Muscle of back (tissue), 11 donors: ENCODE data around the gene RAB3B. TPM values are rescaled to one million over a fixed set of nuclear protein-coding genes. Genes with fewer than 3 reads are reported as not detected.

Source experiments
- DNase-seq, 3 donors: peaks; one replicate each; pipeline versions ENCODE4 v3.0.0 to v3.0.0-alpha.2; 2013
- polyA plus RNA-seq, 10 donors: library from polyadenylated mRNA; unstranded; fragments of 120-200 nt; gene quantifications; one replicate each; pipeline ENCODE4 v1.2.1, GENCODE V29; 2013; ENCODE audit not compliant: insufficient read length in 10 of 10

The RAB3B gene
- polyA plus RNA-seq, 10 donors: 0.20 to 0.32 (median 0.23) TPM

DNA sequence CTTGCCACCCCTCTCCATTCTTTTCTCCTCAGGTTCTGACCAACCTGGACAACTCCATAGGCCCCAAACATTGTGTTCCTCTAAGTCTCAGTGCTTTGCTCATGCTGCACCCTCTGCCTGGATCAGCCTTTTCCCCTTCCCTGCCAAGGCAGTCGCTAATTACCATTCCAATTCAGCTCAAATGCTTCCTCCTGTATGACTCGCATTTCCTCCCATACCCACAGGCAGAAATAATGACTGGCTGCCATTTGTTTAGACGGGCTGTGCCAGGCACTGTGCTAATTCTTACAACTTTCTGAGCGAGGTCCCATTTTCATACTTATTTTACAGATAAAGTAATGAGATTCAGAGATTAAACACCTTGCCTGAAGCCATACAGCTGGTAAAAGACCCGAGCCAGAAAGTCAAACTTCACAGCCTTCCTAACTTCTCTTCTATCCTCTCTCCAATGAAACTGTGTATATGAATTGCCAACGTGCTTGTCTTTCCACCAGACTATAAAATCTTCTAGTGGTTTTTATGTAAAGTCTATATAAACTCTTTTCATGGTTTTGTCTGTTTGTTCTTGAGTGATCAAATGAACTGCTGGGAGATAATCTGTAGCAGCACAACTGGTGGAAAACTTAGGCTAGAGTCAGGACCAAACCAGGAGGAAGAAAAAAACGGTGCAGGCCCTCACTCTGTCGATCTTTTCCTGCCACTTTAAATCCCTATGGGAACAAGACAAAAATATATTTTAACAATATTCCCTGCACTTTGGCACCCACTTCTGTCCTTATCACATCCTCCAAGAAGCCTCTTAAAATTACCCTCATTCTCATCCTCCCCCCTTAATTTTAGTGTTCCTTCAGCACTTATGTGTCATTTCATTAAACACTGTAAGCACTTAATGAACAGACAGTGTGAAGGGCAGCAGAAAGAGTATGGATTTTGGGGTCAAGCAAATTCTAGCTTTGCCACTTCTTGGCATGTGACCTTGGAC lies 33.7 kb downstream of the RAB3B start:
- DNase-seq: no peak

DNA sequence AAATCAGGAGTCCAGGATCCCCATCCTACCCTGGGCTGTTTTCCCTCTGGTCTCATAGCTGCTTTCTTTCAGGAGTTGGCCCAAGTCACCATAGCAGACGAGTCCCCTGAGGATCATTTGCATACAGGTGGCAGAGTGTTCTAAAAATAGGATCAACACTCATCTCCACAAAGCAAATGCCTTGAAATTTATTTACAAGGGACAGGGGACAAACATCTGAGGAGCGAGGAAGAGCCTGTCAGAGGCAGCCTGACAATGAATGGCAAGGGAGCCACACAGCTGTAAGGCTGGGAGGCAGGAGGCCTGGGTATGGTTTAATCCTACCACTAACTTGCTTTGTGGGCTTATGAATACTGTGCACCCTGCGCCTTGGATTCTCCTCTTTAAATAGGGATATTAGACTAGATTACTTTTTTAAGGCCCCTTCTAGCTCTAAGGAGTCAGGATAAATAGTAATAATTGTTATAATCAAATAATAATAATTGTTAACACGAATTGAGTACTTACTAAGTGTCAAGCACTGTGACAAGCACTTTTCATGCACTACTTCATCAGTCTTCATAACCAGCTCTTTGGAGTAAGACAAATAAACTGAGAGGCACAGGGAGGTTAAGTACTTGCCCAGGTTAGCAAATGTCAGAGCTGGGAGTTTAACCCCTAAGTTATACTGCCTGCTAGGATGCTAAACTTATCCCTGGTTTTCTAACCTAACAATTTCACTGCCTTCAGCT lies 34.5 kb downstream of the RAB3B start:
- no peak for DNase-seq

DNA sequence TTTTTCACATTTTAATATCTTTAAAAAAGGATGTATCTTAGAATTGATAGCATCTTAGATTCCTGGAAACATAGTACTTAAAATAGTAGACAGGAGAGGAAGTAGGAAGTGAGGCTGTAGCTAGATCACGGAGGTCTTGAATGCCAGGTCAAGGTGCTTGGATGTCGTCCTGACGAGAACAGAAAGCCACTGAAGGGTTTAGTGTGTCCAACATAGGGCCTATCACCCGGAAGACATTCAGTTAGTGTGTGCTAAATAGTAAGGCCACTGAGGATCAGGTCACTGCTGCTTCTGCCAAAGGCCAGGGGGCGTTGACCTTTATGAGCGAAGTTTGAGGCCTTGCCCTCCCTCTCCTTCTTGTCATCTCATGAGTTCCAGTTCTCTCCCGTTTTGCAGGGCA lies 35.7 kb downstream of the RAB3B start:
- no peak for DNase-seq

DNA sequence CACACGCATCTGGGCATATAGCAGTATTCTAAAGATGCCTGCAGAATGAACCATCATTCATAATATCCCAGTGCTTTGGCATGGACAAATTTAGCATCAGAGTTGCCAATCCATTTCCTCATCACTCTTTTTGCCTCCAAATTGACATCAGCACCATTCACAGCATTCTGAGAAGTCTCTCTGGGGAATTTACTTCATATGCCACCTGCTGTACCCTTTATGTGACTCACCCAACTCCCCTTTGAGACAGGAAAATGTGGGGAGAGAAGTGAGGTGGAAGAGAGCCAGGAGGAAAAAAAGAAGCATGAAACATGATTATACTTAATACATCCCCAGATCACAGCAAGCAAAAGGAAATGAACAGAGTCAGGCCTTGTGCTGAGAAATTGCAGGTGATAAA lies 37.4 kb downstream of the RAB3B start:
- DNase-seq: no peak

GRCh38 chr1:51952638-51953037 lies 37.9 kb downstream of the RAB3B start:
- DNase-seq: no peak

DNA sequence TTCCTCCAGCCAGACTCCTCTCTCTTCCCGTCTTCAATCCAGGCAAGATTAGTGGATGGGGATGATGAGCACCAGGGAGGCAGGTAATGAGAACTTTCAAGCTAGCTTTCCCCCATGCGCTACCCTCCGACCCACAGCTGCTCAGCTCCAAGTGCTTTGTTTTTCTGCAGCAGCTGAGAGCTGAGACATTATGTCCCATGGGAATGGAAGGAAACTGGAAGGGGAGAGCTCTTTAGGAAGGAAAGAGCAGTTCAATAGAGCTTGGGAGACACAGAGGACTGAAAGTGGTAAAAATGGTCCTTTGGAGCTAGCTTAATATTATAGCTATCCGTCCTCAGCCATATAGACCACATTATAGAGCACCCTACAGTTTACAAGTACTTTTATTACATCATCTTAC lies 39.8 kb downstream of the RAB3B start:
- DNase-seq: no peak

DNA sequence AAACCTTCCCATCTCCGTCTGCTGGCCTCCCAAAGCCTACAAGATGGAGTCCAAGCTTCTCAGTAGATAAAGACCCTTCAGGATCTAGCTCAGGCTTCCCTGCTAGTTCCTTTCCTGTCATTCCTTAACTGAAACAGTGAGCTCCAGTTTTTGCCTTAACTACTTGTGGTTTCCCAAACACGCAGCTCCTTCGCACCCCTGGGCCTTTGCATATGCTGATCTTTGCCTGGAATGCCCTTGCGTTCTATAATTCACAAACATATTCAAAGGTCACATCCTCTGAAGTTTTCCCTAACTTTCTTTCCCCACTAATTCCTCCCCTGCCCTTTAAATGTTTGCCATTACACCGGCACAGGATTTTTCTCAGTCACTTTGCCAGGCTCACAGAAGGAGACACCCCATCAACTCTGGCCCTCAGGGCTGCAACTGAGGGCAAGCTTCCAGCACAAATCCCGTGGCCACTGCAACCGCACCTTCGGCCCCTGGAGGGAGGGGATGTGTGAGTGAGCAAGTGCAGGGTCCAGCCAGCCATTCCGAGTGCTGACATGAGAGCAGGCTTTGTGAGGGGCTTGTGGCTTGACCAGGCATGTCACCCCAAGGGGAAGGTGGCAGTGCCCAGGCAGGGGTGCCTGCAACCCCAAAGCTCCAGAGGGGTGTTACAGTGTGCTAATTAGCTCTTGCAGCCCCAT lies 41.3 kb downstream of the RAB3B start:
- DNase-seq: no peak

DNA sequence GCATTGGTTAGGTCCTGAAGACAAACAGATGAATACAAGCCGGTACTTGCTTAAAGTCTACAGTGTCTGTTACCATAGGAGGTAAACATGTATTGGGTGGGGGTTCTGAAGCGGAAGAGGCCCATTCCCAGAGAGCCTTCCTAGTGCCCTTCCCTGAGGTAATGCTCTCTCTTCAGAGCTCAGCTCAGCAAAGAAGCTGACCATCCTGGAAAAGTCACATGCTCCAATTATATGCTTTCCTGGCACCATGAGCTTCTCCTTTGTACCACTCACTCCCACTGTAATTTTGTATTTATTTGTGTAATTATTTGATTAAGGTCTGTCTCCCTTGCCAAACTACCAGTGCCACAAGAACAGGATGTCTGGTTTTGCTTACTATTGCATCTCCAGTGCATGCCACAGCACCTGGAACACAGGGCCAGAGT lies 42.0 kb downstream of the RAB3B start:
- DNase-seq: no peak

DNA sequence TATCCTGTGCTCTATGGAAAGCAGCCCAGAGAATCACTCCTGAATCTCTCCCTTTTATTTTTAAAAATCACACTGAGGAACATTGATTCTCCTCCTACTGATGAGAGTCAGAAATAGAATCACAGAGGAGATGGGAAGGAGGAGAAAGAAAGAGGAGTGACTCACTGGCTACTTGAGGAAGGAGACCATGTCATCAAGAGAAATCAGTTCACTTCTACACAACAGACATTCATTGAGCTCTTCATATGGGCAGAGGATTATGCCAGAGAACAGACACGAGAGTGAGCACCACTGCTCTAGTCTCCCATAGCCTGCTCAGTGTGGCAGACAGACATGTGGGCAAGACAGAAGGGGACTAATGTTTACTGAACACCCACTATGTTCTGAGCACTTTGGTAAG lies 44.2 kb downstream of the RAB3B start:
- DNase-seq: no peak

GRCh38 chr1:51945591-51945990 lies 44.9 kb downstream of the RAB3B start:
- no peak for DNase-seq

- DNase-seq: no peak
These were observed 48.2 kb downstream of the RAB3B start for GRCh38 chr1:51942281-51942680.

- DNase-seq: no peak
These were observed 49.0 kb downstream of the RAB3B start for GRCh38 chr1:51941528-51941927.

- DNase-seq: no peak
These were observed 53.4 kb downstream of the RAB3B start for GRCh38 chr1:51937112-51937511.

GRCh38 chr1:51936531-51936930 lies 54.0 kb downstream of the RAB3B start:
- no peak for DNase-seq

GRCh38 chr1:51933344-51933743 lies 57.2 kb downstream of the RAB3B start:
- DNase-seq: no peak

- DNase-seq: no peak
These were observed 60.2 kb downstream of the RAB3B start for GRCh38 chr1:51930329-51930728.

DNA sequence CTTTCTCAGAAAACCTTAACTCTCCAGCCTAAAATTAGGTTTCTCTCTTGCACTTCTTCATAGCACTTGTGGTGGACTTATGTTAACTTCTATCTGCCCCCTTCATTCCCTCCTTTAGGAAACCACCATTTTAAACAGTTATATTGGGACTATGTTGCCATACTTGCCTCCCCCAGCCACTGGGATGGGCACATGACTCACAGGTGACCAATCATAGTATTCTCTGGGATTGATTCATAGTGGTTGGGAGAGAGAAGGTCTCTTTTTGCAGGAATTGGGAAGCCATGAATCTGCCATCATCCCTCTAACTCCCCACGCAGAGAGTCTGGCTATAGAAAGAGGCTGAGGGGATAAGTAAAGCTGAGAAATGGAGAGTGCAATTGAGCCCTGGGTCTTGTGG lies 61.6 kb downstream of the RAB3B start:
- no peak for DNase-seq

DNA sequence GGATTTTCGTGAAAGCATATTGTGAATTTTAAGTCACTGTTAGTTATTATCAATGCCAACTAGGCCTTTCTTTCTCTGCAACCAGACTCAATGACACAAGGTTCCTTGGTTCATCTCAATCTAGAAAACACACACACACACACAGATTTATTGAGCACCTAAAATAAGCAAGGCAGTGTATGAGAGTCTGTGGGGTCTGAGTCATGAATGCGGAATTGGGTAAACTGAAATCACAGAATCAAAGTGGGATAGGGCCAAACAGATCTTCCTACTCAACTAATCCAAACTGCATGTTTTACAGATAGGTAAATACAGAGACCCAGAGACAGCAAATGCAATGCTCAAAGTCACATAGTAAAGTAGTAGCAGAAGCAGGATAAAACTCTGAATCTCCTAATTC lies 63.5 kb downstream of the RAB3B start:
- DNase-seq: peak in 1 of 3 donors; percentile 26

DNA sequence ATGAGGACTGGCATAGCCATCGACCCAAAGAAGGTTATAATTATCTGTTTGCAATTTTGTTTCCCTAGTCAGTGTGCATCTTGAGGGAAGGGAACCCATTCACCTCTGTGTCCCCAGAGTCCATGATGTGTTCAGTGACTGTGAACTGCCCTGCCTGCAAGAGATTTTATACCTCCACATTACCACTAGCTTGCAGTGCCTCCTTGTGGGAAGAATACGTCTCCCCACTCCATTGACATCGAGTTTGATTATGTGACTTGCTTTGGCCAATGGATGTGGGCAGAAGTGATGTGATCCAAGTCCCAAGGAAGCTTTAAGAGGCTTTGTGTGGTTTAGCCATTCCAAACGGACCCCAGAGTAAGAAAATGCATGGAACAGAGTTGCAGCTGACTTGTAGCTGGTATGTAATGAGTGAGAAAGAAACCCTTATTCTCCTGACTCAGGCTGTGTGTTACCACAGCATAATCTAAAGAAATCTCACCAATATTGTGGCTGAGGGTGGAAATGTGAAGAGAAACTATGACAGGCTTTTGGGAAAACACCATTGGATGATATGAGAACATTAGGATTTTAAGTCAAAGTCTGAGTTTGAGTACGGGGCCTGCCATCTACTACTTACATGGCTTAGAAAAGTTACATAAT lies 64.2 kb downstream of the RAB3B start:
- DNase-seq: peak in 1 of 3 donors; percentile 24

DNA sequence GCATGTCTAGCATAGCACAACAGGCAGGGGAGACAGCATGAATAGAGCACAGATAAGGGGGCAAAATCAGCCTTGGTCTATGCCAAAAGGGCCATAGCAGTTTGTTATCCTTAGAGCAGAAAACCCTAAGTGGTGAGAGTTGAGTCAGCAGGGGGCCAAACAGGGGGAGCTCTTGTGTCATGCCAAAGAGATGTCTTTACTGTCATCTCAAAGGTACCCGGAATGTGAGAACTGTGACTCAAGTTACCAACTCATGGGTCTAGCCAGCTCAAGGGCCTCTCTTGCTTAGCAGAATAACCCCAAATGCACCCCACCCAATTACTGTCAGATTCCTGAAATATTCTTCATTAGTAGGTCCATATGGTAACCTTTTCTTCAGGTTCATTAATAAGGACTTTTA lies 66.0 kb downstream of the RAB3B start:
- DNase-seq: peak in 1 of 3 donors; percentile 81

GRCh38 chr1:51922040-51922439 lies 68.5 kb downstream of the RAB3B start:
- DNase-seq: no peak

DNA sequence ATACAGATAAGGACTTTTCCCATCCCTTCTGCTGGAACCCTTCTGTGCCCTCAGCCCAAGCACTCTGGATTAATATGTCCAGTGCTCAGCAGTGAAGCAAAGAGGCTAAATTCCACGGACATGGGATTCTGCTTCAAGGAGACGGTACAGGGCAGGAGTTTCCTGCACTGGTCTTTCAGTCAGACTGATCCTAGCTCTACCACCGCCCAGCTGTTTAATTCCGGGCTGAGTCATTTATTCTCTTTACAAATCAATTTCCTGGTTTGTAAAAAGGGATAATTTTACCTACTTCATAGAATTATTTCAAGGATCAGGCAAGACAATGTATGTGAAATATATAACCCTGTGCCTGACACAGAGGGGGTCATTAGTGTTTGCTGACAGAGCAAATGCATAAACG lies 70.4 kb downstream of the RAB3B start:
- DNase-seq: no peak
